HCT116 (cell line): ENCODE results near the gene PIP4K2A. TPM values are rescaled to one million over a fixed set of nuclear protein-coding genes. Genes with fewer than 3 reads are reported as not detected.

Experiments
- ATAC-seq: fragments of 200-7000 bp; cut with Tn5 transposase; 2 replicates; pipeline ENCODE4 v1.9.1; 2020; ENCODE audit warnings: mild to moderate bottlenecking, moderate library complexity
- BruUV-seq: library from RNA; stranded (reverse); fragments of 400-500 nt; replicated peaks from 2 replicates; lab custom pipeline; 2021; lab: Mats Ljungman, UMichigan
- CTCF ChIA-PET: fragments of 300-600 bp; sonication (Branson Sonifier 250); formaldehyde crosslinking; loops from one replicate; lab custom pipeline; 2021; ENCODE audit warnings: antibody characterized with exemption; lab: Charles Lee
- POLR2A ChIA-PET: fragments of 300-600, 350-600 bp; sonication (Branson Sonifier 250); formaldehyde crosslinking; loops from one replicate; lab custom pipeline; 2021; ENCODE audit warnings: antibody characterized with exemption; lab: Charles Lee
- RAD21 ChIA-PET, 2 experiments: fragments of 300-600 bp; sonication (Branson Sonifier 250); formaldehyde crosslinking; loops; one replicate each; lab custom pipeline; 2023; ENCODE audit warnings: low total read pairs in 2 of 2; ENCODE audit not compliant: uncharacterized antibody in 2 of 2, unreplicated experiment in 2 of 2, low non-redundant PET in 1 of 2; lab: Charles Lee
- DNase-seq: peaks from one replicate; pipeline ENCODE4 v3.0.0-alpha.2; 2010; ENCODE audit warnings: low read depth, low spot score
- H2AFZ ChIP-seq: fragments of 200-600 bp; shearing (Covaris generic), sonication (generic); 2 replicates; pipeline ENCODE4 v1.6.1; 2017; ENCODE audit warnings: low read depth, mixed run types, mixed read lengths, antibody characterized with exemption, low read length; ENCODE audit not compliant: poor library complexity, severe bottlenecking
- H3K27ac ChIP-seq: 2 replicates; pipeline ENCODE4 v1.5.1; 2012; ENCODE audit warnings: low read depth, low read length
- H3K27me3 ChIP-seq: fragments of 200-600 bp; sonication (generic); 2 replicates; pipeline ENCODE4 v1.6.1; 2016; ENCODE audit warnings: mixed run types, low read length, mixed read lengths; ENCODE audit not compliant: insufficient read depth
- H3K36me3 ChIP-seq, 2 experiments: fragments of 200-500 bp in 1 of 2; fragments of 200-600 bp in 1 of 2; sonication (Bioruptor generic) in 1 of 2; sonication (generic) in 1 of 2; 2 replicates each; pipeline versions ENCODE4 v1.5.1 to v1.6.1; 2014 to 2016; ENCODE audit warnings: low read length in 2 of 2, inconsistent platforms in 1 of 2, mixed read lengths in 1 of 2, mixed run types in 1 of 2; ENCODE audit not compliant: insufficient read depth in 2 of 2, control insufficient read depth in 1 of 2
- H3K4me1 ChIP-seq, 2 experiments: fragments of 200-600 bp in 1 of 2; sonication (generic) in 1 of 2; 2 replicates each; pipeline versions ENCODE4 v1.5.1 to v1.6.1; 2012 to 2017; ENCODE audit warnings: low read length in 2 of 2, inconsistent platforms in 1 of 2, mild to moderate bottlenecking in 1 of 2, mixed read lengths in 1 of 2, mixed run types in 1 of 2, moderate library complexity in 1 of 2; ENCODE audit not compliant: insufficient read depth in 2 of 2, control insufficient read depth in 1 of 2
- H3K4me2 ChIP-seq: fragments of 200-600 bp; sonication (generic); 2 replicates; pipeline ENCODE4 v1.6.1; 2017; ENCODE audit warnings: mixed run types, low read length, mixed read lengths
- H3K4me3 ChIP-seq, 2 experiments: fragments of 200-600 bp in 1 of 2; sonication (generic) in 1 of 2; replicated peaks in 1 of 2; 2 replicates each; pipeline ENCODE4 v1.5.1; 2011 to 2016; ENCODE audit warnings: low read length in 2 of 2, control low read depth in 1 of 2, low read depth in 1 of 2, mild to moderate bottlenecking in 1 of 2, mixed read lengths in 1 of 2, mixed run types in 1 of 2
- H3K79me2 ChIP-seq: fragments of 200-600 bp; sonication (generic); 2 replicates; pipeline ENCODE4 v1.6.1; 2017; ENCODE audit warnings: mild to moderate bottlenecking, mixed run types, low read length, moderate library complexity, mixed read lengths; ENCODE audit not compliant: insufficient read depth
- H3K9ac ChIP-seq: fragments of 200-600 bp; sonication (generic); 2 replicates; pipeline ENCODE4 v1.6.1; 2016; ENCODE audit warnings: low read length, mixed read lengths
- H3K9me2 ChIP-seq: fragments of 200-600 bp; sonication (generic), shearing (Covaris generic); 2 replicates; pipeline ENCODE4 v1.6.1; 2017; ENCODE audit warnings: mixed run types, mild to moderate bottlenecking, moderate library complexity; ENCODE audit not compliant: insufficient read depth
- H3K9me3 ChIP-seq, 2 experiments: fragments of 200-500 bp in 1 of 2; fragments of 200-600 bp in 1 of 2; sonication (Bioruptor generic) in 1 of 2; sonication (generic) in 1 of 2; 2 replicates each; pipeline ENCODE4 v1.6.1; 2014 to 2017; ENCODE audit warnings: low read length in 2 of 2, mixed read lengths in 2 of 2, inconsistent platforms in 1 of 2, low read depth in 1 of 2, mild to moderate bottlenecking in 1 of 2, mixed run types in 1 of 2, moderate library complexity in 1 of 2; ENCODE audit not compliant: control insufficient read depth in 1 of 2, insufficient read depth in 1 of 2
- H4K20me1 ChIP-seq: fragments of 200-600 bp; sonication (generic), shearing (Covaris generic); 2 replicates; pipeline ENCODE4 v1.6.1; 2017; ENCODE audit warnings: mixed run types, mild to moderate bottlenecking, moderate library complexity; ENCODE audit not compliant: insufficient read depth
- POLR2A ChIP-seq: IDR thresholded peaks from 2 replicates; pipeline ENCODE4 v1.7.0; 2011; ENCODE audit warnings: borderline replicate concordance; ENCODE audit not compliant: insufficient read depth, insufficient read length; ENCODE audit errors: extremely low read depth
- YY1 ChIP-seq: IDR thresholded peaks from 2 replicates; pipeline ENCODE4 v1.6.1; 2011; ENCODE audit warnings: low read length, low read depth, moderate library complexity, mild to moderate bottlenecking; ENCODE audit not compliant: insufficient replicate concordance; ENCODE audit errors: extremely low read depth
- ZBTB33 ChIP-seq: IDR thresholded peaks from 2 replicates; pipeline ENCODE4 v1.6.1; 2011; ENCODE audit warnings: mild to moderate bottlenecking, low read length, moderate library complexity; ENCODE audit not compliant: insufficient replicate concordance; ENCODE audit errors: extremely low read depth
- intact Hi-C: fragments of 100-400 bp; cut with micrococcal nuclease; formaldehyde crosslinking; loops from 2 replicates; pipeline ENCODE4 v1.10.0; 2022
- total RNA-seq: library from RNA; stranded (reverse); gene quantifications from one replicate; pipeline ENCODE4 v1.2.1, GENCODE V29; 2021; ENCODE audit not compliant: unreplicated experiment
- TF ChIP-seq, protein P1 (sequence below): IDR thresholded peaks from 2 replicates; pipeline ENCODE4 v1.6.1; 2012; ENCODE audit warnings: low read depth

PIP4K2A gene
- total RNA-seq, 1 experiment from 2014 or later, result 41.9 TPM

DNA sequence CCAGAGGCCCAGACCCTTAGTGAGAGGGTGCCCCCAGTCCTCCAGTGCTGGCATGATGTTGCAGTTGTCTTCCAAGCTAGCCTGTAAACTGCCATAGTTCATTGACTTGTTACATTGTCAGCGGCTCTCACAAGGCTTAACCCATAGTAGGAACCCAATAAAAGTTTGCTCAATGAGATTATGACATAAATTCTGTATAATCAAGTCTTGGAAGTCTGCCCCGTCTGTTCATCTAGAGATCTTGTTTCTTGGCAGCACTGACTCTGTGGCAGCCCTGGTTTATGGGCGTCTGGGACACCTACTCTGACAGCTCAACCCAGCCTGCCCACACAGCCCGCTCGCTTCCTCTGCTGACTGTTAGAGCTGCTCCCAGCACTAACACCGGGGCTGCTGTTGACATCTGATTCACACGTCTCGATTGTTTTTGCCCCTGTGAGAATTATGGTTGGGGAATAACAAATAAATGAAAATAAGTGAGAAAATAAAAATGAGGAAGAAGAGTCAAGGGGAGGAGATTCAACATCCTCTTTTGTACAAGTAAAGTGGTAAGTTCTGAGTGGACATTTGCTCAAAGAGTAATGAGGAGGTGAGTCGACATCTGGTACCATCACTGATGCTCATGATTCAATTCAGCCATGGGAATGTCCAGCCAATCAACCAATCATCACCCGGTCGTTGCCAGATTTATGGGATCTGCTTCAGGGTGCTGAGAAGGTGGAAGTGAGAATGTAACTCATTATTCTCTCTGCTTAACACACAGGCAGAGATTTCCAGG is 208.3 kb downstream of the PIP4K2A start:
- POLR2A ChIA-PET, result no interaction called here
- no TSS peak for BruUV-seq
- CTCF ChIA-PET, result no interaction called here

More for the DNA sequence above, 208.3 kb downstream of the PIP4K2A start:
- intact Hi-C loops, result no loop called here
- RAD21 ChIA-PET, result no interaction called here
- H3K4me1 ChIP-seq, result peaks cover 4 to 6% of the 10 kb centered on the region in 2 experiments; a peak in 3 of 4 replicates
- no peak overlapping the region for H3K27ac ChIP-seq
- no peak overlapping the region for H2AFZ ChIP-seq
- no peak overlapping the region for H3K4me2 ChIP-seq
- no peaks in the 10 kb centered on the region for H3K36me3 ChIP-seq
- H3K79me2 ChIP-seq, result no peaks in the 10 kb centered on the region
- no peak overlapping the region for H3K9ac ChIP-seq
- no peaks in the 10 kb centered on the region for H3K9me3 ChIP-seq
- no peak for TF ChIP-seq YY1
- TF ChIP-seq POLR2A, result no peak
- TF ChIP-seq ZBTB33, result no peak
- TF ChIP-seq, protein P1, sequence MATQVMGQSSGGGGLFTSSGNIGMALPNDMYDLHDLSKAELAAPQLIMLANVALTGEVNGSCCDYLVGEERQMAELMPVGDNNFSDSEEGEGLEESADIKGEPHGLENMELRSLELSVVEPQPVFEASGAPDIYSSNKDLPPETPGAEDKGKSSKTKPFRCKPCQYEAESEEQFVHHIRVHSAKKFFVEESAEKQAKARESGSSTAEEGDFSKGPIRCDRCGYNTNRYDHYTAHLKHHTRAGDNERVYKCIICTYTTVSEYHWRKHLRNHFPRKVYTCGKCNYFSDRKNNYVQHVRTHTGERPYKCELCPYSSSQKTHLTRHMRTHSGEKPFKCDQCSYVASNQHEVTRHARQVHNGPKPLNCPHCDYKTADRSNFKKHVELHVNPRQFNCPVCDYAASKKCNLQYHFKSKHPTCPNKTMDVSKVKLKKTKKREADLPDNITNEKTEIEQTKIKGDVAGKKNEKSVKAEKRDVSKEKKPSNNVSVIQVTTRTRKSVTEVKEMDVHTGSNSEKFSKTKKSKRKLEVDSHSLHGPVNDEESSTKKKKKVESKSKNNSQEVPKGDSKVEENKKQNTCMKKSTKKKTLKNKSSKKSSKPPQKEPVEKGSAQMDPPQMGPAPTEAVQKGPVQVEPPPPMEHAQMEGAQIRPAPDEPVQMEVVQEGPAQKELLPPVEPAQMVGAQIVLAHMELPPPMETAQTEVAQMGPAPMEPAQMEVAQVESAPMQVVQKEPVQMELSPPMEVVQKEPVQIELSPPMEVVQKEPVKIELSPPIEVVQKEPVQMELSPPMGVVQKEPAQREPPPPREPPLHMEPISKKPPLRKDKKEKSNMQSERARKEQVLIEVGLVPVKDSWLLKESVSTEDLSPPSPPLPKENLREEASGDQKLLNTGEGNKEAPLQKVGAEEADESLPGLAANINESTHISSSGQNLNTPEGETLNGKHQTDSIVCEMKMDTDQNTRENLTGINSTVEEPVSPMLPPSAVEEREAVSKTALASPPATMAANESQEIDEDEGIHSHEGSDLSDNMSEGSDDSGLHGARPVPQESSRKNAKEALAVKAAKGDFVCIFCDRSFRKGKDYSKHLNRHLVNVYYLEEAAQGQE, result no peak
- DNase-seq (no peak), ATAC-seq (no peak)
- H3K27me3 ChIP-seq, result no peaks in the 10 kb centered on the region
- H4K20me1 ChIP-seq, result no peaks in the 10 kb centered on the region
- no peaks in the 10 kb centered on the region for H3K9me2 ChIP-seq
- H3K4me3 ChIP-seq, result no peak overlapping the region
